ENCODE measurements around the gene PPM1H. TPM values are rescaled to one million over a fixed set of nuclear protein-coding genes. Genes with fewer than 3 reads are reported as not detected.

PPM1H gene
- total RNA-seq, 3 donors from 2014 or later, result 4.9 to 6.1 (median 5.8) TPM

DNA sequence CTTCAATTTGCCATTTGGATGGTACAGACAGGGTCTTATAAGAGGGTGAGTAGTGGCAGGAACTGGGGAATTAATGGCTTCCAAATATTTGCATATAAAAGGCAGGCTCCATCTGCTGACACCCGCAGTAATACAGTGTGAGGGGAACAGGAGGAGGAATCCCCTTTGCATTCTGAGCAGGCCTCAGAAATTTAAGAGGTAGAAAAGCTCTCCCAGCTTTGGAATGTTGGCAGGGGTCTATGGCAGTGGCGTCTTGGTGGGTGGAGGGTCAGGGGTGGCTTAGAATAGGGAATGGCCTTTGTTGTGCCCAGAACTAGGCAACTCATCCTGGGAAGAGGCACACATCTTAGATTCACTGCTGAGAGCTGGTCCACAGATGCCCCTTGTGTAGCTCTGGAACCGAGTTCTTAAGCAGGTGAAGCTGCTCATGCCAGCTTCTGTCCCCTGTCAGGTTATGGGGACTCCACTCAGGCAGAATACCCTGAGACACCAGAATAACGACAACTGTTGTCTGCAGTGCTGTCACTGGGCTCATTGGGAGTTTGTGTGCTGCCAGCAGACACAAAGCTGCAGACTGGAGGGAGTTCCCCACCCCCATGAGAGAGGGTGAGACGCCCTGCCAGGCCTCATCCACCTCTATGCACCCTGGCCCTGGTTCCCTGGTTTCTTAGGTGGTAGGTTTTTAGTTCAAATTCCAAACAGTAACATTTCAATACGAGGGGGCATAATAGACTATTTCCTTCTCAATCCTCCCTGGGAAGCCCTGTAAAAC, 278.2 kb downstream of the PPM1H start:
- Histone ChIP-seq H3K4me1 (ENCODE audit: low read depth) (no peaks in the 10 kb centered on the region), H3K36me3 (ENCODE audit: low read depth) (no peaks in the 10 kb centered on the region), H3K4me3 (no peak overlapping the region), H3K9me3 (no peaks in the 10 kb centered on the region)
- intact Hi-C loops (cut with DNase I, micrococcal nuclease), result no loop called here
- no peak for DNase-seq
- TF ChIP-seq CTCF (IDR thresholded peaks at IDR 0.05), result no peak
- ATAC-seq, result no peak

DNA sequence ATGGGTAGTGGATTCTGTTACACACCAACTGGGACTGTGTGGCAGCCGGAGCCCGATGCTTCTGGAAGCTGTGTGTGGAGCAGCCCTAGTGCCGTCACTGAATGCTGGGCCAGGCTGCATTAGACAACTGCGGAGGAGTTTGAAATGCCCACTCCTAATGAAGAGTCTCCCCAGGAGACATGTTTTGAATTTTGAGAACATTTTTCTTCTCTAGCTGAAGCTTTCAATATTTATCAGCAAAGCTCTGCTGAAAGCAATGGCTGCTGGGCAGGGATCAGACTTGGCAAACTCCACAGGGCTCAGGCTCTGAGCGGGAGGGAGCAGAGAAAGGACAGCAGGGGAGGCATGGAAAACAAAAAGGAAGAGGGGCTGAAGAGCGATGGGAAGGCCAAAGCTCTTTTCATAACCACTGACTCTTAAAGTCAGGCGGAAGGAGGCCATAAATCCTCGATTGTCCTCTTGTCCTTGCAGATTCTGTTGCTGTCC, 279.2 kb downstream of the PPM1H start:
- ATAC-seq (no peak), DNase-seq (no peak)
- no peak for TF ChIP-seq CTCF (IDR thresholded peaks at IDR 0.05)
- H3K9me3 ChIP-seq, result no peaks in the 10 kb centered on the region
- intact Hi-C loops (cut with DNase I, micrococcal nuclease), result no loop called here
- H3K36me3 ChIP-seq (ENCODE audit: low read depth), result no peaks in the 10 kb centered on the region
- no peaks in the 10 kb centered on the region for H3K4me1 ChIP-seq (ENCODE audit: low read depth)
- no peak overlapping the region for H3K4me3 ChIP-seq

DNA sequence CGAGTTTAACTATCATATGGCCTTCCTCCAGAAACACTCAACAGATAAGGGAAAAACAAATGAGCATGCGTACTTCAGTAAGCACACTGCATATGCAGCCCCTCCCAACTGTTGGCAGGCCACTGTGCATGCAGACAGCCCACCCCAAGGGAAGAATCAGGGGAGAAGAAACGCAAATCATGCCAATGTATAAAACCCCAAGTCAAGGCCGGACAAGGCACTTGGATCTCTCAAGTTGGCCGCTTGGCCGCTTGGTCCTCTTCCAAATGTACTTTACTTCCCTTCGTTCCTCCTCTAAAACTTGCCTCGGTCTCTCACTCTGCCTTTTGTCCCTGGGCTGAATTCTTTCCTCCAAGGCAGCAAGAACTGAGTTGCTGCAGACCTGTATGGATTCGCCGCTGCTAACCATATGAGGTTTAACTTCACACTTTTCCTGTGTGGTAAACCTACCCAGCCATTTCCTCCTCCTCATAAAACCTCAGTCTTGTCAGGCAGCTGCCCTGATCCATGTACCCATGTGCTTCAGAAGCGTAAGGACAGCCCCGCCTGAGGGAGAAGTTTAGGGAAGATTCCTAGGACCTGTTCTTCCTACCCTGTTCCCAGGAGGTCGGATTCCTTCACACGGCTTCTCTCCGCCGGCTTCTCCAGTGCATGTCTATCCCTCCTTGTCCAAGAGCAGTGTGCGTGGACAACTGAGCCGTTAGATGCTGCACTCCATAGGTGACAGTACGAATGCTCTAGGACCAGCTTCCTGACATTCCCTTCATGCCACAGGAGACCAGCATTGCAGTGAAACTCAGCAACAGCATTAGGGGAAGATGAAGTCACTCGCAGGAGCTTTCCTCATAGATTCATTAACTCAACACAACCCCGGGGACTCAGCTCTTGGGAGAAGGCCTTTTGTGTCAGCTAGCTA, 280.4 kb downstream of the PPM1H start:
- intact Hi-C loops (cut with DNase I, micrococcal nuclease), result no loop called here
- TF ChIP-seq CTCF (IDR thresholded peaks at IDR 0.05), result no peak

DNA sequence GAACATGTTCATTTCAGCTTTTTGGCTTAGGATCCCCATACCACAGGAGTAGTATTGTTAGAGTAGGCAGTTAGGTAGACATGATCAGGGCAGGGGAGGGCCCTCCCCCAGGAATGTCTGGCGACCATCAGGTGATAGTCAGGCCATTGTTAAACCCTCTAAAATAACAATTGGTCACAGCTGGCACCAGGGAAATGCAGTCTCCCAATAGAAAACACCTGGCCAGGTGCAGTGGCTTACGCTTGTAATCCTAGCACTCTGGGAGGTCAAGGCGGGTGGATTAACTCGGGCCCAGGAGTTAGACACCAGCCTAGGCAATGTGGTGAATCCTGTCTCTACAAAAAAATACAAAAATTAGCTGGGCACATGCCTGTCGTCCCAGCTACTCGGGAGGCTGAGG, 281.2 kb downstream of the PPM1H start:
- intact Hi-C loops (cut with DNase I, micrococcal nuclease), result no loop called here
- no peaks in the 10 kb centered on the region for H3K9me3 ChIP-seq
- TF ChIP-seq CTCF (IDR thresholded peaks at IDR 0.05), result no peak
- no peaks in the 10 kb centered on the region for H3K36me3 ChIP-seq (ENCODE audit: low read depth)
- H3K4me3 ChIP-seq, result no peak overlapping the region
- H3K4me1 ChIP-seq (ENCODE audit: low read depth), result no peaks in the 10 kb centered on the region
- ATAC-seq (no peak), DNase-seq (no peak)

More for the DNA sequence above, 280.4 kb downstream of the PPM1H start:
- Histone ChIP-seq H3K36me3 (ENCODE audit: low read depth) (no peaks in the 10 kb centered on the region), H3K4me3 (no peak overlapping the region), H3K4me1 (ENCODE audit: low read depth) (no peaks in the 10 kb centered on the region), H3K9me3 (no peaks in the 10 kb centered on the region)
- ATAC-seq (no peak), DNase-seq (no peak)

DNA sequence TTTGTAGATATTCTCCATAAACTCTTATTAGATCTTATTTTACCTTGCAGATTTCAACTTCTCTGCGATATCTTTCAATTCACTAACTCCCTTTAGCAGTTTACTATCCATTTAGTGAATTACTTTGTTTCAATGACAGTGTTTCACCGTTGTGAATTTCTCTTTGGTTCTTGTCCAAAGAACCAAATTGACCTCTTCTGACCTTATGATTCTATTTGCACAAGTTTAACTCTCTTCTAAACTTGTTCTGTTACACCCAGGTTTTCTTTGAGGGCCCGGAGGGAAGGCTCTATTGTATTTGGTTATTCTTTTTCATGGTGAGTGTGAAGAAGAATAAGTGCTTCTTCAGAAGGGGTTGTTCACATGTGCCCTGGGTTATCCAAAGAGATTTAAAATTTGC, 281.6 kb downstream of the PPM1H start:
- no peak for TF ChIP-seq CTCF (IDR thresholded peaks at IDR 0.05)
- Histone ChIP-seq H3K9me3 (no peaks in the 10 kb centered on the region), H3K4me3 (no peak overlapping the region), H3K36me3 (ENCODE audit: low read depth) (no peaks in the 10 kb centered on the region), H3K4me1 (ENCODE audit: low read depth) (no peaks in the 10 kb centered on the region)
- DNase-seq (no peak), ATAC-seq (no peak)
- intact Hi-C loops (cut with DNase I, micrococcal nuclease), result no loop called here
